GM19099 (cell line): ENCODE data around the gene ADCY2.

ENCODE experiments used
- POLR2A ChIP-seq: IDR thresholded peaks from 3 replicates; pipeline ENCODE4 v1.6.1; 2011; ENCODE audit warnings: low read depth; ENCODE audit not compliant: insufficient read length; ENCODE audit errors: extremely low read depth

Gene ADCY2

GRCh38 chr5:7415587-7416535 is 19.9 kb downstream of the ADCY2 start:
- TF ChIP-seq POLR2A, result no peak

DNA sequence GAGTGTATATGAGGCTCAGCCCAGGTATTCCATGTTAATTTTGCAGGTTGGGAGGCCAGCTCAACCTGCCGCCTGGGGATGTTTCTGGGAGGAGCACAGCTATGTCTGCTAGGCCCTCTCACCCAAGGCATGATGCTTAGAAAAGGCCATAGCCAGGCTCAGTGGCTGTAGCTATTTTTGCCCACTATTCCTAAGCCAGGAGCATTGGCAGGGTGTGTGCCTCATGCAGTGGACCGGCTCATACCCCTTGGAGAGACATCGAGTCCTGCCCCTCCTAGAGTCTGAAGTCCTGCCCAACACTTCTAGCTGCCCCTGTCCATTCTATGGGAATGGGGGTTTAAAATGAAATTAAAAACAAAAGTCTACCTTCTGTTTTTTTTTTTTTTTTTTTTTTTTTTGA is 22.3 kb downstream of the ADCY2 start:
- no peak for TF ChIP-seq POLR2A

DNA sequence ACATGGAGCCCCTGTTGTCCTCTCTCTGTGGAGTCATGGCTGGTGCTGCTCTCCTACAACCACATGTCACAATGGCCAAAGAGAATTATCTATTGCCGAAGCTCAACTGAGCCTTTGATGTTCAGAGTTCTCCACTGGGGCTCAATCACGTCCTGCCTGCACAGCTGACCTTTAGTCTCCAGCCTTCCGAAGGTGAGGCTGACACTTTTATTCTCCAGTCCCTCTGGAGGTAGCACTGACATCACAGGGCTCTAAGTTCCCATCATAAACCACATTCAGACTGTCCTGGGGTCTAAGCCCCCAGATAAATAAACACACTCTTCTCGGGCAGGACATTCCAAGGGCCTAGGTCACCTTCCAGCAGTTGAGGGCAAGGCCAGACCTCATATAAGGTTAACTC is 23.4 kb downstream of the ADCY2 start:
- TF ChIP-seq POLR2A, result no peak

DNA sequence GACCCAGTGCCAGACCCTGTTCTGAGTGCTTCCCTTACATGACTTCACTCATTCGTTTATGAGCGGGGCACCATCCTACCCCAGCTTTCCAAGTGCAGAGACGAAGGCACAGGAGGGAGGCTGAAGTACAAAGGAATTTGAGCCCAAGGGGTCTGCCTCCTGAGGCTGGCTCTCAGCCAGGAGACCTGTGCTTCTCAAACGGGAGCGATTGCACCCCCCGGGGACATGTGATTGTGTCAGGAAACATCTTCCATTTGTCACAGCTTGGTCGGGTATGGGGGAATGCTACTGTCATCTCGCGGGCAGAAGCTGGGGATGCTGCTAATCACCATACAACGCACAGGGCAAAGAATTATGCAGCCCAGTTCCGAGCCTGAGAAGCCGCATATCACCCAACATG is 23.9 kb downstream of the ADCY2 start:
- no peak for TF ChIP-seq POLR2A

GRCh38 chr5:7420510-7421280 is 24.8 kb downstream of the ADCY2 start:
- no peak for TF ChIP-seq POLR2A

DNA sequence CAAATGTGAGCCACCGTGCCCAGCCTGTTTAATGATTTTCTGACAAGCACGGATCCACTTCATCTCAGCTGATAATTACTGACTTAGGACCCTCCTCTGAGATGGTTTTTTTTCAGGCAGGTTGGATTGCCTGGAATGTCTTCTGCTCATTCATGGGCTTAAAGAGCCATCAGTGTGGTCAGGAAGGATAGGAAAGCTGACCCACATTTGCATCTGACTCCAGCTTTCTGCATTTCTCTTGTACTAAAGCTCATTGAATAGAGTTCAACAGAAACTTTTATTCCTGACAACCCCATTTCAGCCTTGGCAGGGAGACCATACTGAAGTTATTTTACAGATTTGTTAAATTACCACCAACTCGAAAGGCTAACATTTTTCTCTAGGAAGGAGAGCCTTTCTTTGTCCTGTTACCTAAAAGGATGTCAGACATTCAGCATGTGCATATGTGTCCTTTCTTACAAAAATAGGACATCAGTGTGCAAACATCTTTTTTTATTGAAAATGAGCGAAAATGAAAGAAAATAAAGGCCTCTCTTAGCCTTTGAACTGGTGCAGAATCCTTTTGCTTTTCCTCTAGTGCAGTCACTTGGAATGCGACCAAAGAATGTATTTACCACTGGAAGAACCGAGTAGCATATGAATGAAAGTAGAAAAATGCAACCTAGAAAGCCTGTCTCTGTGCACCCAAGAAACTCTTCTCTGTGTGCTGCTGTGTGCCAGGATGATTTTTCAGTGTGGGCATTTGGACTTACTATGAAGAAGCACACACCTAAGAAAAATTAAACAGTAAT is 26.6 kb downstream of the ADCY2 start:
- no peak for TF ChIP-seq POLR2A

DNA sequence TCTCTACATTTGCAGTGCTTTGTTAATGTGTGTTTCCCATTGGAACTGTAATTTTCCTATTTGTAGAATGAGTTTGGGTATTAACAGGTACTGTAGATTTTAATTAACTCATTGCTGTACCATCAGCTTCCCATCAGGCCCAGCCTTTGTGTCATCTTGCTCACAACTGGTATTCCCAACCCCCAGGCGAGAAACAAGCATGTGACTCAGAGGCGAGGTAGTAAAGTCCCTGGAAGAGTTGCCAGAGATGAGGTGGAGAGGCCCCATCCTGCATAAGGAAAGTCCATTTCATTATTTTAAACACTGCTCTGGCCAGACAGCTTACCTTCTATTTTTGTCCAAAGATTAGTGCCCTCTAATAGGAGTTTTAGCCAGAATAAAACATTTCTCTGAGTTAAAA is 29.9 kb downstream of the ADCY2 start:
- no peak for TF ChIP-seq POLR2A

GRCh38 chr5:7426284-7426683 is 30.3 kb downstream of the ADCY2 start:
- TF ChIP-seq POLR2A, result no peak

DNA sequence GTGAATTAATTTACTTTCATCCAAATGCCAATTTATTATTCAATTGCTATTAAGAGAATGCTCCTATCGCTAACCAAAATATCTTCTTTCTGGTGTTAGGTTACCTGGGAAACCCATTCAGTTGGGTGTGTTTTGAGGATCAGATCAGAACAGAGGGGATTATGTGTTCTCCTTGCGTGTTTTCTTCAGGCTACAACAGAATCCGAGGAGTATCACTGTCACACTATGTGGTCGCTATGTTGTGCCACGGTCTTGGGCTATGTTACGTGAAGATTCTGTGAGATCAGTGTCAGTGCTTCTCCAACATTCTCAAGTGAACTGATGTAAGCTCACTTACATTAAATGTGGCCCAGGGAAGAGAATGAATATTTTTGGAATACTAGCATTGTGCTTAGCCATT is 39.0 kb downstream of the ADCY2 start:
- TF ChIP-seq POLR2A, result no peak

DNA sequence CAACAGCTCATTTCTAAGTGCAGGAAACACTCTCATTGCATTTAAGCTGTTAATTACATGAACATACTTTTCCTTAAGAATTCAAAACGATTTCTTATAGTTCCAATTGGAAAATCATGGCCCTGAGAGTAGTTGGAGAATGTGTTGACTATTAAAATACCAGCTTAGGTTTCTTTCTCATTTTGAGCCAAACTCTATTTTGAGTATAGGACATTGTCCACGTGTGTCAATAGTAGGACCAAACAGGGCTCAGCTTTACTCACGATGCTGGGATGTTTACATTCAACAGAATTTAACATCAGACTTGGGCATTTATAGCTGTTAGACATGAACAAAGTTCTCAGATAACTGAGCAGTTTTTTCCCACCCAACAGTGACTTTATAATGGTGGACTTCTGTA is 39.6 kb downstream of the ADCY2 start:
- no peak for TF ChIP-seq POLR2A

DNA sequence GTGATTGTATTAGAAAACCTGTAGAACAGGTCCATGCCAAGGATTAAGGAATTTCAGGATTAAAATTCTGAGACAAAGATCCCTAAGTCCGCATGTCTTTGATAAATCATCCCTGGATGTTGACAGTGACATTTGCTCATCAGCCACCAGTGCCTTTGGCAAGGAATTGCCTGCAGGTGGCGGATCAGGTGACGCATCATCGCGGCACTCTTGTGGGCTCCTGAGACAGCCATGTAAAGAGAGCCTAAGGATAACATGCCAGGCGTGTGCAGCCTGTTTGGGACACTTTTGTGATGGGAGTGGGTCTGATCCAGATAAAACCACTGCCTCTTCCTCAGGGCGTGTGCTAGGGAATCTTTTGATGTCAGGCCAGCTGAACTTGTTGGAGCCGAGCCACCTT is 40.6 kb downstream of the ADCY2 start:
- no peak for TF ChIP-seq POLR2A

- no peak for TF ChIP-seq POLR2A
Observed at GRCh38 chr5:7437836-7438235, 41.9 kb downstream of the ADCY2 start.

DNA sequence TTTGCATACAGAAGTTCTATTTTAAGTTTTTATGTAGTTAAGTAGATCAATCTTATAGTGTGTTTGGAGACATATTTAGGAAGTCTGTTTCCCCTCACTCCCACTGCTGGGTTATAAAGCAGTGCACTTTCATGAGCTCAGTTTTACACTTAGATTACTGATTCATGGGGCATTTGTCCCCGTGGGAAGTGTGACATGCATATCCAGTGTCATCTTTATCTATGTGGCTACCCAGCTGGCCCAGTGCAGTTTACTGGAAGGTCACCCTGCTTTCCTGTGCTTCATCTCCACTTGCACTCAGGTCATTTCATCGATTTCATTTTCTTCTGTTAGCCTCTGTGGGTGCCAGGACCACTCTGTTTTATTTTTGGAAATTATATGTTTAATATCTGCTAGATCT is 49.1 kb downstream of the ADCY2 start:
- no peak for TF ChIP-seq POLR2A

- TF ChIP-seq POLR2A, result no peak
Observed at GRCh38 chr5:7445831-7446230, 49.9 kb downstream of the ADCY2 start.

DNA sequence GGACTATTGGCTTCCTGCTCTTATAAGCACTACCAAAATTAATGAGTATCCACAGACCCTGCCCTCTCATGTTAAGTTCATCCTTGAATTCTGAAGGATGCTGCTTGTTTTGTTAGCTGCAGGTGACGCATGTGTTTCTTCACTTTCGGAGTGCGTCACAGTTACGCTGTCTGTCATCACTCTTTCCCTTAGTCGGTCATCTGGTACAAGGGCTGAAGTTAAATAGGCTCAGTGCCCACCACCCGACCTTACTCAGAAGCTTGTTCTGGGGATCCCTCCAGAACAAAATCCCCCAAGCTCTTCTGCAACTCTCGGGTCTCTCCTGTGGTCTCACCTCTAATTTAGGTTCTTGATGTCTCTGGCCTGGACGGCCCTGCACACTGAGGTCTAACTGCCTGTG is 51.0 kb downstream of the ADCY2 start:
- no peak for TF ChIP-seq POLR2A
